ENCODE results near the gene UBE2K. TPM values are rescaled to one million over a fixed set of nuclear protein-coding genes. Genes with fewer than 3 reads are reported as not detected.
"Not testable (repeated sequence)": the region's sequence is repeated elsewhere in the genome, so short reads cannot be mapped to it uniquely, and the experiment has no call there.

UBE2K gene
- polyA plus RNA-seq, 1 donor: 105 TPM

- no peak for DNase-seq
Measured at GRCh38 chr4:39721788-39722187, 23.9 kb downstream of the UBE2K start.

DNA sequence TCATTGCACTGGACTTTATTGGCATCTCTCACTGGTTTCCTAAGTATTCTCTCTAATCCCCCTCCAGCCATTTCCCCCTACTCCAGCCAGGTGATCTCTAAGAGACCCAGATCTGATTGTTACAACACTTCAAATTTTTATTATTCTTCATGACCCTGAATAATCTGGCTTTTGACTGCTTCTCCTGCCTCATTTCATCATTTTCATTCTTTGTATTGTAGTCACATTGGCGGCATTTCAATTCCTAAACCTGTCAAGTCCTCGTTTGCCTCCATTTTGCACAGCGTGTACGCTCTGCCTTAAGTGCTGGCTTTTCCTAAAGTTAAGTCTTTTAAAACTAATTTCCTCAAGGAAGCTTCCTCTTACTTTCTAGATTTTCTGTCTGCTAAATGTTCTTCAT is 31.6 kb downstream of the UBE2K start:
- DNase-seq: no peak

DNA sequence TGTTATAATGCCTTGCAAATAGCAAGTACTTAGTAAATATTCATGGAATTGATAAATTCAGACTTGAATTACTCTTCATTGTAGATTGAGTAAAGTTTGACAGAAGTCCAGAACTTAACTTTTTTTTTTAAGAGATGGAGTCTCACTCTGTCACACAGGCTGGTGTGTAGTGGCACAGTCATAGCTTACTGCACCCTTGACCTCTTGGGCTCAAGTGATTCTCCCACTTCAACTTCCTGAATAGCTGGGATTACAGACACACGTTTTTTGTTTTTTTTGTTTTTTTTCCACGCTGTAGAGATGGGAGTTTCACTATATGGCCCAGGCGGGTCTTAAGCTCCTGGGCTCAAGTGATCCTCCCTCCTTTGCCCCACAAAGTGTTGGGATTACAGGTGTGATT is 32.1 kb downstream of the UBE2K start:
- DNase-seq: no peak

- no peak for DNase-seq
Measured at GRCh38 chr4:39731908-39732307, 34.0 kb downstream of the UBE2K start.

DNA sequence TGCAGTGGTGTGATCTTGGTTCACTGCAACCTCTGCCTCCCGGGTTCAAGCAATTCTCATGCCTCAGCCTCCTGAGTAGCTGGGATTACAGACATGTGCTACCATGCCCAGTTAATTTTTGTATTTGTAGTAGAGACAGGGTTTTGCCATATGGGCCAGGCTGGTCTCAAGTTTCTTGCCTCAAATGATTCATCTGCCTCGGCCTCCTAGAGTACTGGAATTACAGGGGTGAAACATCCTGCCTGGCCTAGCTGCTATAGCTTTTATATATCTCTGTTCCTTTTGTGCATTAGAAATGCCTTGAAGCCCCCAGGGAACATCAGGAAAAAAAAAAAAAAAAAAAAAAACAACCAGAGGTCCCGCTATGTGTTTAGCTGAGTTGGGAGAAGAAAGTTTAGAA is 34.8 kb downstream of the UBE2K start:
- no peak for DNase-seq

GRCh38 chr4:39739591-39739990 is 41.7 kb downstream of the UBE2K start:
- DNase-seq: not testable (repeated sequence)

DNA sequence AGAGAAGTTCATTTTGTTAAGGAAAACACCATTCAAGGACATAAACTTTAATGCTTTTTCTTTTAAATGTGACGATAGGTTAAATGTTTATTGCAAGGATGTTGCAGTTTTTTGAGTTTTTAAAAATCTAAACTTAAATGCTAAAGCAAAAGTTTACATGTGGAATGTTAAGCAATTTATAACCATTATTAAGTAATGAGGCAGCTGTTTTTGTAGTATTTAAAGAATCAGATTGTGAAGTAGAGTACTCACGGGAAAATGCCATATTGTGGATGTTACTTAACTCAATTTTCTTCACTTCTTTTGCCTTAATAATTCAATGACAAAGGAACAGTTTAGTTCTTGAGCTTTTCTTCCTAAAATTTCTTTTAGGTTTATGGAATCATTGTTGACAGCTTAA is 43.5 kb downstream of the UBE2K start:
- no peak for DNase-seq

DNA sequence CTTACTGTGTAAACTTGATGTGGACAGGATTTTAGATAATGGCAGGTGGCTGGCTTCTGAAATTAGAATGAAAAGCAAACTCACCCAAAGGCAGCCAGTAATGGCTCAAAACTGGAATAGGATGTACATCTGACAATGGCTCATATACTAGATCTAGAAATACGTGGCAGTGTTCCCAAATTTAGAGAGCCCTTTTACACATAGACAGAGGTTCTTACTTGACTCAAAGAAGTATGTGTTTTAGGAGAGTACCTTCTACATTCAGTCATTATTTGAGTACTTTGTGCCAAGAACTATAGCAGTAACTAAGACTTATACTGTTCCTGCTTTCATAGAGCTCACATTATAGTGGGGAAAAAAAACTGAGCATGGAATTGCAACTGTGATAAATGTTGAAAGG is 48.0 kb downstream of the UBE2K start:
- no peak for DNase-seq

DNA sequence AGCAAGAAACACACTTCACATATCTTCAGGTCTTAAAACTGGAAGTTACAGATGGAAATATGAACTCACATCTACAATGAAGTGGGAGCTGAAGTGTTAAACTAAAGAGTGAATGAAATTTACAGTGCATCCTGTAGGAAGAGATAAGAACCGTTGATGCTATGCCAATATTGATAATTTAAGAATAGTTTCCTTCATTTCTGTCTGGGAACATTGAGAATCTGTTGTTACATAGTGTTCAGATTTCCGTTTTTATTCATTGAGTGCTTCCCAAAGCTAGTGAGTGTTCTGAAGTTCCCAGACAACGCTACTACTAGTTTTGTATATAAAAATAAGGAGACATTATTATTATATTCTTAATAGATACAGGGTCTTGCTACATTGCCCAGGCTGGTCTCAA is 52.3 kb downstream of the UBE2K start:
- no peak for DNase-seq

GRCh38 chr4:39754309-39754708 is 56.4 kb downstream of the UBE2K start:
- no peak for DNase-seq

GRCh38 chr4:39756159-39756558 is 58.2 kb downstream of the UBE2K start:
- DNase-seq: no peak

GRCh38 chr4:39758176-39758575 is 60.2 kb downstream of the UBE2K start:
- DNase-seq: no peak

DNA sequence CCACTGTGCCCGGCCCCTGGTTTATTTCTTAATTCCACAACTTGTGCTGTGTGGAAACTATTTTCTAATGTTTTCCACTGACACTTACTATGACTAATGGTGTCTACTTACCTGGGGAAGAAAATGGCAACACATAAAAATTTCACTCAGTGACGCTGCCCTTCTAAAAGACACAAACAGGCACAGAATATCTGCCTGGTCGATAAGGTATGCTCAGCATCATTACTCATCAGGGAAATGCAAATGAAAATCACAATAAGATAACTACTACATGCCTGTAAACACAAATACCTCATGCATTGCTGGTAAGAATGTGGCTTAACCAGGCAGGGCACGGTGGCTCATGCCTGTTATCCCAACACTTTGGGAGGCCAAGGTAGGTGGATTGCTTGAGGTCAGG is 61.6 kb downstream of the UBE2K start:
- DNase-seq: no peak

GRCh38 chr4:39761005-39761667 is 63.2 kb downstream of the UBE2K start:
- DNase-seq: no peak

GRCh38 chr4:39763714-39764572 is 66.0 kb downstream of the UBE2K start:
- peak; percentile 12 for DNase-seq

DNA sequence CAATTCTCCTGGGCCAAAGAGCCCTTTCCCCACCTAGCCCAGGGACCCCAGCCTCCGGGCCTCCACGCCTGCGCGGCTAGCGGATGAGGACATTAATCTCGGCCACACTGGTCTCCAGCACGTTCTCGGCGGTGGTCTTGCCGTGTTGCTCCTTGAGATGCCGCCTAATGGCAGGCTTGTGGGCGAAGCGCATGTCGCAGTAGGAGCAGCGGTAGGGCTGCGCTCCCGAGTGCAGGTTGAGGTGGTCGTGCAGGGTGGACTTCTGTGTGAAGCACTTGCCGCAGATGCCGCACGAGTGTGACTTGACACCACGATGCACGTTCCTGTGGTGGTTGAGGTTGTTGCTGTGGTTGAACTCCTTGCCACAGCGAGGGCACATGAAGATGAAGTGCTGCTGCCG is 72.1 kb downstream of the UBE2K start:
- DNase-seq: no peak

- no peak for DNase-seq
Measured at GRCh38 chr4:39770471-39770870, 72.5 kb downstream of the UBE2K start.

DNA sequence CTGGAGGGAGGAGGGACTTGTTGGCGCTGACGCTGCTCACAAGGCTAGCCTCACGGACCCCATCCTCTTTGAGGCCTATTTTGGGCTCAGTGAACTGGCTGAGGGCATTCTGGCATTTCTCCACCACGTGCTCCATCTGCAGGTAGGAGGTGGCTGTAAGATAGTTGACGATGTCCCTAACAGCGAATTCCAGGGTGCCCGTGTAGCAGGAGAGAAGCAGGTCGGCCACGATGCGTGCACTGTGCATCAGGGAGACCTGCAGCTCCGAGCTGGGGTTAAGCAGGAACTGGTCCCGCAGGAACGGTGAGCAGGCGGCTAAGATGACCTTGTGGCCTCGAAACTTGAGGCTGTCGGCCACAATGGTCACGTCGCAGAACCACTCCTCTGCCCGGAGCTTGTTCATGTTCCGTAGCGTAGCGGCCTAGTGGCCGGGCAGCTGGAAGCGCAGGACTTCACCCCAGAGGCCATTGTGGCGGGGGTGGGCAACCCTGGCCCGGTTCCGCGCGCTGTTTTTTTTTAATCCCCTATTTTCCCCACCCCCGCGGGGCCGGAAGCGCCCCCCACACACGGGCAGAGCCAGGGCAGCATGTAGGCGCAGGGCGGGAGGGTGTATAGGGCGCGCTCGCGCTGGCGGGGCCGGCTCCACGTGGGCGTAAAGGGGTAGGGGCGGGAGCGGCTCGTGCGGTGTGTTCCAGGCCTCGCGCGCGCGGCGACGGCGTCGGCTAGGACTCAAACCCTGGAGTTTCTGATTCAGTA is 73.2 kb downstream of the UBE2K start:
- DNase-seq: no peak

DNA sequence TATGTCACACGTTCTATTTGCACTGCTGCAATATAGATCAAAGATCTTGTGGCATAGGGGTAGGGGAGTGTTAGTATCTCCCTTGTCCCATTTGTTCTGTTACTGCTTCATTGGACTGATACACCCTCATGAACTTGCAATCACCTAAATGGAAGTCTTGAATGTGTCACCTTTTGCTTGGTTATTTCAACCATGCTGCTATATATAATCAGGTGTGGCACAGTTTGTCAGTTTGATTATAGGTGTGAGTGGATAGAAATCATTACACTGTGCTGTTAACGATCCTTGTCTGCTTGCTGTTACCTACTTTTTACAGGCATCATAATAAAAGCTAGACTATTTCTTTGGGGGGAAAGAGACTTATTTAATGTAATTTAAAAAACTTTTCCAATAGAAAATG is 84.1 kb downstream of the UBE2K start:
- DNase-seq: not testable (repeated sequence)

DNA sequence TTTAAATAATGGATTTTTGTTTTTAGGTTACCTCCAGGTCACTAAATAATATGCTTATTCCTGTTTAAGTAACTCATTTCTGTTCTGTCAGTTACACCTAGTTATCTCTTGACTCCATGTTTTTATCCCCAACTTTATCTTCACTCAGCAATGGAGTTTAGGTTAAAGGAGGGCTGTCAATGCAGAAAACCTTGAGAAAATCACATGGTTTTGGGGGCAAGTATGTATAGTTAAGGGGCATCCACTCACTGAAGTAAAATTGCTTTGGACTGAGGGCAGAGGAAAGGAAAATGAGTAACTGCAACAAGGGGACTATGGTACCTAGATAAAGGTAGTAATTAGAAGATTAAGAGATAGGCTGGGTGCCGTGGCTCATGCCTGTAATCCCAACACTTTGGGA is 87.1 kb downstream of the UBE2K start:
- DNase-seq: no peak

DNA sequence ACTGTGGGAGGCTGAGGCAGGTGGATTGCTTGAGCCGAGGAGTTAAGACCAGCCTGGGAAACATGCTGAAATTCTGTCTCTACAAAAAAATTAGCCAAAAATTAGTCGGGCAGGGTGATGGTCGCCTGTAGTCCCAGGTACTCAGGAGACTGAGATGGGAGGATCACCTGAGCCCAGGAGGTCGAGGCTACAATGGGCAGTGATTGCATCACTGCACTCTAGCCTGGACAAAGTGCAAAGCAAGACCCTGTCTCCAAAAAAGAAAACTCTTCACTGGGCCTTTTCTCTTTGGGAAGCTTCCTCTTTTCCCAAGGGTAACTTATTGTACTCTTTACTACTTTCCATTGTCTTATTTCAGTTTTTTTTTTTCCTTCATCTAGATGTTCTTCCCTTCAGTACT is 88.9 kb downstream of the UBE2K start:
- DNase-seq: no peak

GRCh38 chr4:39792128-39792527 is 94.2 kb downstream of the UBE2K start:
- no peak for DNase-seq

DNA sequence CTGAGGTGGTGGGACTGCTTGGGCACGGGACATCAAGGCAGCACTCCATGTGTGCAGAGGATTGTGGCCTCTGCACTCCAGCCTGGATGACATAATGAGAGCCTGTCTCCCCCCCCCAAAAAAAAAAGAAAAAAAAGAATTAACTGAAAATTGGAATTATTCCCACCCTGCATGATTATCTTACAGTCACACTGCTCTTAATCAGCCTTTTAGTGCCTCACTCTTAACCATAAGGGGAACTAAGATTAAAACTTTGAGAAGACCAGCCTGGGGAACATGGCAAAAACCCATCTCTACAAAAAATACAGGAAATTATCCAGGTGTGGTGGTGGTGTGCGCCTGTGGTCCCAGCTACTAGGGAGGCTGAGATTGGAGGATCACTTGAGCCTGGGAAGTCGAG is 94.6 kb downstream of the UBE2K start:
- no peak for DNase-seq
